Measurements from ENCODE around the gene SCN2B. TPM values are rescaled to one million over a fixed set of nuclear protein-coding genes. Genes with fewer than 3 reads are reported as not detected.

The SCN2B gene
- total RNA-seq, 1 donor from 2014 or later, result not detected

GRCh38 chr11:118176778-118177134 lies 317 bp upstream of the SCN2B start:
- ATAC-seq (no peak), DNase-seq (ENCODE audit: low spot score) (no peak)

GRCh38 chr11:118175031-118175992 lies 1.1 kb downstream of the SCN2B start:
- ATAC-seq (peak; percentile 90), DNase-seq (ENCODE audit: low spot score) (peak; percentile 83)

- DNase-seq (ENCODE audit: low spot score), result no peak
- no peak for ATAC-seq
Measured at GRCh38 chr11:118174006-118174567, 2.4 kb downstream of the SCN2B start.

DNA sequence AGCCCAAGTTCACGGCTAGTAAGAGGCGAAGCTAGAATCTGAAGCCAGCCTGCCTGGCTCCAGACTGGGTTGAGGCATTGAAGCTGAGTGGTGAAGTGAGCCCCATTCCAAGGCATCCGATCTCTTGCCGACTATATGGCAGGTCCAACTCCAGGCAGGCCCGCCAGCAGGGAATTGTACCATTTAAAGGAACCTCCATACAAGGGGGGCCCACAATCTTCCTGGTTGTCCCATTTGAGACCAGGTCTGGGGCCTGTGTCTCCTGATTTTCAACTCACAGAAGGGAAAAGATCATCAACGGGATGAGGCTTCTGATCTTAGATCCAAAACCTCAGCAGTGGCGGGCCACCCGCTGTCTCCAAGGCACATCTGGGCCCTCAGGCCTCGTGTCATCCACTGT lies 4.1 kb downstream of the SCN2B start:
- DNase-seq (ENCODE audit: low spot score) (no peak), ATAC-seq (no peak)

GRCh38 chr11:118171269-118172062 lies 5.0 kb downstream of the SCN2B start:
- ATAC-seq, result peak; percentile 79
- DNase-seq (ENCODE audit: low spot score), result peak; percentile 73

DNA sequence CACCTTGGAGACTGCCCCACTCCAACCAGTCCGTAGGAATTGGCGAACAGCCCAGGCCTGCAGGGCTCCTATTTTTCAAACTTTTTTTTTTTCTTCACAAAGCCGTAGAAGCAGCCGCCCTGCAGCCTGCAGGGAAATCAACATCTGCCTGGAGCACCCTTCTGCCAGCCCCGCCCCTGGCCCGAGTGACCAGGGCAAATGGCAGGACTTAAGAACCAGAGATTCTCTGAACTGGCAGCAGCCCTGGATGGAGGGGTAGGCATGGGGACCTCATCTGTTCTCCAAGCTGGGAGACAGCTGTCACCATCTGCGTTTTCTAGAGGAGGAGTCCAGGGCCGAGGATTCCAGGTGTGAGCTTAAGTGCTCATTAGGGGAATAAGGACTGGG lies 5.6 kb downstream of the SCN2B start:
- no peak for ATAC-seq

DNA sequence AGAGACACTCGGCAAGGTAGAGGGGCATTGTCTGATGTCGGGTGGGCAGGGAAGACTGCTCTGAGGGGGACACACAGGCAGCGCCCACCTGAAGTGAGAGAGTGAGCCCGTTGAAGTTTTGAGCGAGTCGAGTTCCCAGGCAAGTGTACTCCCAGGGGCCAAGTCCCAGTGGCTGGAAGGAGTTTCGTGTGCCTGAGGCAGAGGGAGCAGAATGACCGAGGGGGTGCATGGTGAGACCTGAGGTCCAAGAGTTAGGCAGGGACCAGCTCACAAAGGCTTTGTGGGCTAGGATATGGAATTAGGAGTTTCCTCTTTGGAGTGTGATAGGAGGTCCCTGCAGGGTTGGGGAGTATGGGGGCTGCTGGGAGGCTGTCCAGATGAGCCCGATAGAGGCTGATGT lies 6.2 kb downstream of the SCN2B start:
- DNase-seq (ENCODE audit: low spot score), result no peak
- ATAC-seq, result no peak

More for the DNA sequence above, 5.6 kb downstream of the SCN2B start:
- no peak for DNase-seq (ENCODE audit: low spot score)

- no peak for ATAC-seq
- no peak for DNase-seq (ENCODE audit: low spot score)
Measured at GRCh38 chr11:118169300-118170140, 6.9 kb downstream of the SCN2B start.

GRCh38 chr11:118168751-118169150 lies 7.7 kb downstream of the SCN2B start:
- no peak for DNase-seq (ENCODE audit: low spot score)
- no peak for ATAC-seq

GRCh38 chr11:118168316-118168715 lies 8.1 kb downstream of the SCN2B start:
- no peak for ATAC-seq
- DNase-seq (ENCODE audit: low spot score), result no peak

DNA sequence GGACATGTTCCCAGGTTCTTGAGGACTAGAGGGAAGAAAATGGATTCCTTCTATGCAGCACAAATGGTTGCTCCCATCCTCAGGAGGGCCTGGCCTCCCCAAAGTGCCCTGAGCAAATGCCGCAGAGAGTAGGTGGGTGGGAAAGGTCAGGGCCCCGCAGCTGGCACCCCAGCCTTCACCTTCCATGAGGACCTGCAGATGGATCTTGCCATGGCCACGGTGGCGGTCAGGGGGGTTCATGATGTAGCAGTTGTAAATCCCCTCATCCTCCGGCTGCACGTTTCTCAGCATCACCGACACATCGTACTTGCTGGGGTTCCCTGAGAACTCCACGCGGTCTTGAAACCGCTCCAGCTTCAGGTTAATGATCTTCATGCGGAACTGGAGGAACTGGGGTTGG lies 8.5 kb downstream of the SCN2B start:
- ATAC-seq (no peak), DNase-seq (ENCODE audit: low spot score) (no peak)

DNA sequence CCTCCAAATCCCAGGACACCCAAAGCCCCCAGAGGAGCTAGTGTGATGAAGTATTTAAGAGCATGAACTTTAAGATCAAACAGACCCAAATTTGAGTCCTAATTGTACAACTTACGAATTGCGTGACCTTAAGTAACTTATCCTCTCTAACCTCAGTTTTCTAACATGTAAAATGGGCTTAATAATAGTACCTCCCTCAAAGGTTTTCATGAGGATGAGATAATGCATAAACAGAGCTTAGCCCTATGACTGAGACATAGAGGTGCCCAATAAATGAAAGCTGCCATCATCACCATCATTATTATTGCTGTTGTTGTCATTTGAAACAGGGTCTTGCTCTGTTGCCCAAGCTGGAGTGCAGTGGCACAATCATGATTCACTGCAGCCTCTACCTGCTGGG lies 9.2 kb downstream of the SCN2B start:
- DNase-seq (ENCODE audit: low spot score) (no peak), ATAC-seq (no peak)

- ATAC-seq, result no peak
- no peak for DNase-seq (ENCODE audit: low spot score)
Measured at GRCh38 chr11:118166641-118167040, 9.8 kb downstream of the SCN2B start.

GRCh38 chr11:118164885-118165284 lies 11.6 kb downstream of the SCN2B start:
- no peak for DNase-seq (ENCODE audit: low spot score)
- no peak for ATAC-seq

- no peak for ATAC-seq
- no peak for DNase-seq (ENCODE audit: low spot score)
Measured at GRCh38 chr11:118163494-118163893, 12.9 kb downstream of the SCN2B start.

- no peak for ATAC-seq
- DNase-seq (ENCODE audit: low spot score), result no peak
Measured at GRCh38 chr11:118162846-118163245, 13.6 kb downstream of the SCN2B start.

GRCh38 chr11:118161786-118162185 lies 14.7 kb downstream of the SCN2B start:
- ATAC-seq (no peak), DNase-seq (ENCODE audit: low spot score) (no peak)

GRCh38 chr11:118157186-118157895 lies 19.1 kb downstream of the SCN2B start:
- no peak for ATAC-seq
- no peak for DNase-seq (ENCODE audit: low spot score)

GRCh38 chr11:118156531-118157185 lies 19.8 kb downstream of the SCN2B start:
- ATAC-seq (no peak), DNase-seq (ENCODE audit: low spot score) (no peak)

Measured in left lobe of liver (tissue), 2 donors.